Tibial artery (tissue), 4 donors: ENCODE measurements around the gene DENND2D.

ENCODE experiments used
- DNase-seq, 2 donors: peaks; one replicate each; pipeline ENCODE4 v3.0.0-alpha.2; 2019
- H3K27ac ChIP-seq, 2 donors: fragments of 200-600 bp; sonication (generic) in 1 of 2; 1 replicate in 1 of 2; 2 replicates in 1 of 2; pipeline ENCODE4 v1.5.1; 2018 to 2019; ENCODE audit warnings: mild to moderate bottlenecking in 1 of 2
- H3K27me3 ChIP-seq, 2 donors: fragments of 200-600 bp; sonication (generic) in 1 of 2; one replicate each; pipeline versions ENCODE4 v1.5.1 to v1.6.0; 2016 to 2019
- H3K36me3 ChIP-seq, 3 donors: fragments of 200-600 bp; sonication (generic) in 2 of 3; one replicate each; pipeline ENCODE4 v1.5.1; 2016 to 2019; ENCODE audit warnings: mild to moderate bottlenecking in 2 of 3
- H3K4me1 ChIP-seq, 4 donors: fragments of 200-600 bp; sonication (generic) in 2 of 4; 1 replicate in 3 of 4; 2 replicates in 1 of 4; pipeline ENCODE4 v1.5.1; 2016 to 2019
- H3K4me3 ChIP-seq, 2 donors: fragments of 200-600 bp; sonication (generic) in 1 of 2; 1 replicate in 1 of 2; 2 replicates in 1 of 2; pipeline ENCODE4 v1.5.1; 2018 to 2019; ENCODE audit warnings: mild to moderate bottlenecking in 2 of 2
- H3K9me3 ChIP-seq, 3 donors: fragments of 200-600 bp; sonication (generic) in 1 of 3; one replicate each; pipeline ENCODE4 v1.5.1; 2016 to 2019
- intact Hi-C: fragments of 100-400 bp; cut with DNase I; formaldehyde crosslinking; loops from one replicate; pipeline ENCODE4 v1.15.0; 2023; ENCODE audit warnings: low total_unique reads
- TF ChIP-seq, protein P1 (sequence below), 2 experiments: fragments of 200-600 bp in 1 of 2; fragments of 450-650 bp in 1 of 2; IDR thresholded peaks; one replicate each; pipeline ENCODE4 v1.5.1; 2017 to 2019; ENCODE audit warnings: antibody characterized with exemption in 2 of 2, mild to moderate bottlenecking in 1 of 2, moderate library complexity in 1 of 2

DENND2D gene

DNA sequence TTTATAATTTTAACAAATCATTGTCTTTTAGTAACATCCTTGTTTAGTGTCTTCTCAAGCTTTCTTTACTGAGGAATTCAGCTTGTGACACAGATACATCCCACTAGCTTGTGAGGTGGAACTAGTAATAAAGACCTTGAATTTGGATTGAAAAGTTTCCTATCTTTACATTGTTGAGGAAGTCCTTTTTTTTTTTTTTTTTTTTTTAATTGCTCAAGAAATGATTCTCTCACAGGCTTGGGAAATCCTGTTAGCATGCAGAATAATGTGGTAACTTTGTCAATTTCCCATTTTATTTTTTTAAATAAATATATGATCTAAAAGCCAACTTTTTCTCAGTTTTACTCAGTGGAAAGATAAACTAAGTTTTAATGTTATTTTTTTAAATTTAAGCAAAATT lies 15.8 kb downstream of the DENND2D start:
- Histone ChIP-seq H3K27ac (no peak overlapping the region), H3K36me3 (peaks cover 59 to 68% (median 60%) of the 10 kb centered on the region in 3 donors), H3K4me3 (no peak overlapping the region), H3K9me3 (no peaks in the 10 kb centered on the region), H3K27me3 (no peaks in the 10 kb centered on the region), H3K4me1 (no peaks in the 10 kb centered on the region)
- DNase-seq: no peak
- intact Hi-C loops: no loop called here
- TF ChIP-seq, protein P1, sequence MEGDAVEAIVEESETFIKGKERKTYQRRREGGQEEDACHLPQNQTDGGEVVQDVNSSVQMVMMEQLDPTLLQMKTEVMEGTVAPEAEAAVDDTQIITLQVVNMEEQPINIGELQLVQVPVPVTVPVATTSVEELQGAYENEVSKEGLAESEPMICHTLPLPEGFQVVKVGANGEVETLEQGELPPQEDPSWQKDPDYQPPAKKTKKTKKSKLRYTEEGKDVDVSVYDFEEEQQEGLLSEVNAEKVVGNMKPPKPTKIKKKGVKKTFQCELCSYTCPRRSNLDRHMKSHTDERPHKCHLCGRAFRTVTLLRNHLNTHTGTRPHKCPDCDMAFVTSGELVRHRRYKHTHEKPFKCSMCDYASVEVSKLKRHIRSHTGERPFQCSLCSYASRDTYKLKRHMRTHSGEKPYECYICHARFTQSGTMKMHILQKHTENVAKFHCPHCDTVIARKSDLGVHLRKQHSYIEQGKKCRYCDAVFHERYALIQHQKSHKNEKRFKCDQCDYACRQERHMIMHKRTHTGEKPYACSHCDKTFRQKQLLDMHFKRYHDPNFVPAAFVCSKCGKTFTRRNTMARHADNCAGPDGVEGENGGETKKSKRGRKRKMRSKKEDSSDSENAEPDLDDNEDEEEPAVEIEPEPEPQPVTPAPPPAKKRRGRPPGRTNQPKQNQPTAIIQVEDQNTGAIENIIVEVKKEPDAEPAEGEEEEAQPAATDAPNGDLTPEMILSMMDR (IDR thresholded peaks at IDR 0.05): no peak

DNA sequence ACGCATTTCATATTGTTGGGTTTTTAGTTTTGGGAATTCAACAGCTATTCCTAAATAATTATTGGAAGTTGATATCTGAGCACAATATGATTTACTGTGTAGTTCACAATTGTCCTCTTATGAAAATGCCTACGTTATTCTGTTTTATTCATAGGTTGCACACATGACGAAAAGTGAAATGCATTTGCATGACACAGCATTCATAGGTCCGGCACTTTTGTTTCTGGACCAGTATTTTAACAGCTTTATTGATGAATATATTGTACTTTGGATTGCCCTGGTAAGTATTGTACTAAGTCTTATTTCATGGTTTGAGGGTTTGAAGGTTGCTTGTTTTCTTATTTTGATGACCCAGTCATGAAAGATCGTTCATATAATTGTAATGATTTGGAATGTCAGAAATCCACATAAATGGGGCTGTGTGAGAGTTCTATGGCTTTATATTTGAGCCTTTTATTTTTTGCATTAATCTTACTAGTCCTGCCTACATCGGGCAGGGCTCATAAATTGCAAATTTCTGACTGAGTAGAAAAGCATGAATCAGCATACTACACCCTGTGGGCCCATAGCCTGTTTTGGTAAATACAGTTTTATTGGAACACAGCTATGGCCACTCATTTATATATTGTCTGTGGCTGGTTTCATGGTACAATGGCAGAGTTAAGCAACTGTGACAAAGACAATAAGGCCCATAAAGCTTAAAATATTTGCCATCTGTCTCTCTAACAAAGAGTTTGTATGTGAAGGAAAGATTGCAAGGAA lies 17.0 kb downstream of the DENND2D start:
- H3K27me3 ChIP-seq: no peaks in the 10 kb centered on the region
- no peak for DNase-seq
- H3K27ac ChIP-seq: no peak overlapping the region
- intact Hi-C loops: no loop called here
- H3K4me1 ChIP-seq: no peaks in the 10 kb centered on the region
- TF ChIP-seq, protein P1 (IDR thresholded peaks at IDR 0.05): no peak
- no peak overlapping the region for H3K4me3 ChIP-seq
- no peaks in the 10 kb centered on the region for H3K9me3 ChIP-seq
- H3K36me3 ChIP-seq: peaks cover 56 to 63% (median 57%) of the 10 kb centered on the region in 3 donors

- H3K4me1 ChIP-seq: no peaks in the 10 kb centered on the region
- no peaks in the 10 kb centered on the region for H3K27me3 ChIP-seq
- H3K27ac ChIP-seq: no peak overlapping the region
- TF ChIP-seq, protein P1 (IDR thresholded peaks at IDR 0.05): no peak
- no peak overlapping the region for H3K4me3 ChIP-seq
- intact Hi-C loops: no loop called here
- peaks cover 43 to 50% (median 49%) of the 10 kb centered on the region in 3 donors for H3K36me3 ChIP-seq
- no peaks in the 10 kb centered on the region for H3K9me3 ChIP-seq
- no peak for DNase-seq
Observed at GRCh38 chr1:111182052-111182451, 18.4 kb downstream of the DENND2D start.

- intact Hi-C loops: no loop called here
- Histone ChIP-seq H3K36me3 (peaks cover 32 to 42% (median 34%) of the 10 kb centered on the region in 3 donors), H3K27ac (no peak overlapping the region), H3K27me3 (no peaks in the 10 kb centered on the region), H3K4me1 (no peaks in the 10 kb centered on the region), H3K4me3 (no peak overlapping the region), H3K9me3 (no peaks in the 10 kb centered on the region)
- TF ChIP-seq, protein P1 (IDR thresholded peaks at IDR 0.05): no peak
- DNase-seq: no peak
Observed at GRCh38 chr1:111179968-111180533, 20.4 kb downstream of the DENND2D start.

GRCh38 chr1:111176678-111177077 lies 23.8 kb downstream of the DENND2D start:
- H3K36me3 ChIP-seq: peaks cover 12 to 41% (median 29%) of the 10 kb centered on the region in 3 donors
- intact Hi-C loops: no loop called here
- TF ChIP-seq, protein P1 (IDR thresholded peaks at IDR 0.05): no peak
- no peak overlapping the region for H3K4me3 ChIP-seq
- no peaks in the 10 kb centered on the region for H3K4me1 ChIP-seq
- H3K9me3 ChIP-seq: no peaks in the 10 kb centered on the region
- H3K27me3 ChIP-seq: no peaks in the 10 kb centered on the region
- no peak overlapping the region for H3K27ac ChIP-seq
- no peak for DNase-seq
